ENCODE measurements around the gene RNU1-1.
"Not testable (repeated sequence)": the region's sequence is repeated elsewhere in the genome, so short reads cannot be mapped to it uniquely, and the experiment has no call there.

RNU1-1 gene

GRCh38 chr1:16503494-16503893, 10.6 kb downstream of the RNU1-1 start:
- no peak overlapping the region for H3K27ac ChIP-seq (ENCODE audit: low read length)
- H3K36me3 ChIP-seq (ENCODE audit: control insufficient read depth in 1 of 2, insufficient read depth in 2 of 2, low read length in 2 of 2): no peaks in the 10 kb centered on the region
- H3K4me3 ChIP-seq (ENCODE audit: low read depth in 1 of 2, low read length in 2 of 2): no peak overlapping the region
- H3K4me1 ChIP-seq (ENCODE audit: control insufficient read depth in 1 of 2, insufficient read depth in 2 of 2, low read length in 2 of 2): no peaks in the 10 kb centered on the region
- no peaks in the 10 kb centered on the region for H3K27me3 ChIP-seq (ENCODE audit: low read depth, low read length)
- no peaks in the 10 kb centered on the region for H3K9me3 ChIP-seq (ENCODE audit: control insufficient read depth in 1 of 2, low read length in 2 of 2)

- not testable (repeated sequence) for H3K9me3 ChIP-seq (ENCODE audit: control insufficient read depth in 1 of 2, low read length in 2 of 2); H3K27ac ChIP-seq (ENCODE audit: low read length); H3K27me3 ChIP-seq (ENCODE audit: low read depth, low read length); H3K4me3 ChIP-seq (ENCODE audit: low read depth in 1 of 2, low read length in 2 of 2); H3K36me3 ChIP-seq (ENCODE audit: control insufficient read depth in 1 of 2, insufficient read depth in 2 of 2, low read length in 2 of 2); H3K4me1 ChIP-seq (ENCODE audit: control insufficient read depth in 1 of 2, insufficient read depth in 2 of 2, low read length in 2 of 2)
Observed at GRCh38 chr1:16501446-16501845, 12.6 kb downstream of the RNU1-1 start.

- H3K4me1 ChIP-seq (ENCODE audit: control insufficient read depth in 1 of 2, insufficient read depth in 2 of 2, low read length in 2 of 2); H3K27ac ChIP-seq (ENCODE audit: low read length); H3K4me3 ChIP-seq (ENCODE audit: low read depth in 1 of 2, low read length in 2 of 2); H3K36me3 ChIP-seq (ENCODE audit: control insufficient read depth in 1 of 2, insufficient read depth in 2 of 2, low read length in 2 of 2); H3K9me3 ChIP-seq (ENCODE audit: control insufficient read depth in 1 of 2, low read length in 2 of 2); H3K27me3 ChIP-seq (ENCODE audit: low read depth, low read length): not testable (repeated sequence)
Observed at GRCh38 chr1:16500975-16501374, 13.1 kb downstream of the RNU1-1 start.

- H3K4me1 ChIP-seq (ENCODE audit: control insufficient read depth in 1 of 2, insufficient read depth in 2 of 2, low read length in 2 of 2); H3K4me3 ChIP-seq (ENCODE audit: low read depth in 1 of 2, low read length in 2 of 2); H3K9me3 ChIP-seq (ENCODE audit: control insufficient read depth in 1 of 2, low read length in 2 of 2); H3K36me3 ChIP-seq (ENCODE audit: control insufficient read depth in 1 of 2, insufficient read depth in 2 of 2, low read length in 2 of 2); H3K27me3 ChIP-seq (ENCODE audit: low read depth, low read length); H3K27ac ChIP-seq (ENCODE audit: low read length): not testable (repeated sequence)
Observed at GRCh38 chr1:16500466-16500865, 13.6 kb downstream of the RNU1-1 start.

- Histone ChIP-seq H3K4me3 (ENCODE audit: low read depth in 1 of 2, low read length in 2 of 2) (peak overlapping the region; percentile 26 to 84), H3K4me1 (ENCODE audit: control insufficient read depth in 1 of 2, insufficient read depth in 2 of 2, low read length in 2 of 2) (no peaks in the 10 kb centered on the region), H3K27me3 (ENCODE audit: low read depth, low read length) (no peaks in the 10 kb centered on the region), H3K27ac (ENCODE audit: low read length) (no peak overlapping the region), H3K9me3 (ENCODE audit: control insufficient read depth in 1 of 2, low read length in 2 of 2) (no peaks in the 10 kb centered on the region), H3K36me3 (ENCODE audit: control insufficient read depth in 1 of 2, insufficient read depth in 2 of 2, low read length in 2 of 2) (no peaks in the 10 kb centered on the region)
Observed at GRCh38 chr1:16498573-16499413, 15.3 kb downstream of the RNU1-1 start.

- not testable (repeated sequence) for H3K4me1 ChIP-seq (ENCODE audit: control insufficient read depth in 1 of 2, insufficient read depth in 2 of 2, low read length in 2 of 2); H3K36me3 ChIP-seq (ENCODE audit: control insufficient read depth in 1 of 2, insufficient read depth in 2 of 2, low read length in 2 of 2); H3K27me3 ChIP-seq (ENCODE audit: low read depth, low read length); H3K9me3 ChIP-seq (ENCODE audit: control insufficient read depth in 1 of 2, low read length in 2 of 2); H3K27ac ChIP-seq (ENCODE audit: low read length)
- peak overlapping the region in 1 of 2 donors; percentile 84 for H3K4me3 ChIP-seq (ENCODE audit: low read depth in 1 of 2, low read length in 2 of 2)
Observed at GRCh38 chr1:16498047-16498446, 16.0 kb downstream of the RNU1-1 start.

GRCh38 chr1:16497474-16497904, 16.6 kb downstream of the RNU1-1 start:
- not testable (repeated sequence) for H3K27ac ChIP-seq (ENCODE audit: low read length); H3K4me3 ChIP-seq (ENCODE audit: low read depth in 1 of 2, low read length in 2 of 2); H3K27me3 ChIP-seq (ENCODE audit: low read depth, low read length); H3K9me3 ChIP-seq (ENCODE audit: control insufficient read depth in 1 of 2, low read length in 2 of 2); H3K4me1 ChIP-seq (ENCODE audit: control insufficient read depth in 1 of 2, insufficient read depth in 2 of 2, low read length in 2 of 2); H3K36me3 ChIP-seq (ENCODE audit: control insufficient read depth in 1 of 2, insufficient read depth in 2 of 2, low read length in 2 of 2)

GRCh38 chr1:16493731-16494130, 20.4 kb downstream of the RNU1-1 start:
- H3K4me3 ChIP-seq (ENCODE audit: low read depth in 1 of 2, low read length in 2 of 2); H3K9me3 ChIP-seq (ENCODE audit: control insufficient read depth in 1 of 2, low read length in 2 of 2); H3K27ac ChIP-seq (ENCODE audit: low read length): not testable (repeated sequence)

GRCh38 chr1:16492937-16493336, 21.1 kb downstream of the RNU1-1 start:
- H3K36me3 ChIP-seq (ENCODE audit: control insufficient read depth in 1 of 2, insufficient read depth in 2 of 2, low read length in 2 of 2); H3K9me3 ChIP-seq (ENCODE audit: control insufficient read depth in 1 of 2, low read length in 2 of 2); H3K4me1 ChIP-seq (ENCODE audit: control insufficient read depth in 1 of 2, insufficient read depth in 2 of 2, low read length in 2 of 2); H3K27ac ChIP-seq (ENCODE audit: low read length); H3K4me3 ChIP-seq (ENCODE audit: low read depth in 1 of 2, low read length in 2 of 2); H3K27me3 ChIP-seq (ENCODE audit: low read depth, low read length): not testable (repeated sequence)

More at GRCh38 chr1:16493731-16494130, 20.4 kb downstream of the RNU1-1 start:
- H3K27me3 ChIP-seq (ENCODE audit: low read depth, low read length); H3K36me3 ChIP-seq (ENCODE audit: control insufficient read depth in 1 of 2, insufficient read depth in 2 of 2, low read length in 2 of 2); H3K4me1 ChIP-seq (ENCODE audit: control insufficient read depth in 1 of 2, insufficient read depth in 2 of 2, low read length in 2 of 2): not testable (repeated sequence)

GRCh38 chr1:16491056-16491675, 22.9 kb downstream of the RNU1-1 start:
- H3K27ac ChIP-seq (ENCODE audit: low read length): no peak overlapping the region
- no peaks in the 10 kb centered on the region for H3K27me3 ChIP-seq (ENCODE audit: low read depth, low read length)
- peaks cover 0 to 15% of the 10 kb centered on the region in 2 donors for H3K36me3 ChIP-seq (ENCODE audit: control insufficient read depth in 1 of 2, insufficient read depth in 2 of 2, low read length in 2 of 2)
- no peaks in the 10 kb centered on the region for H3K4me1 ChIP-seq (ENCODE audit: control insufficient read depth in 1 of 2, insufficient read depth in 2 of 2, low read length in 2 of 2)
- H3K9me3 ChIP-seq (ENCODE audit: control insufficient read depth in 1 of 2, low read length in 2 of 2): no peaks in the 10 kb centered on the region
- H3K4me3 ChIP-seq (ENCODE audit: low read depth in 1 of 2, low read length in 2 of 2): no peak overlapping the region

GRCh38 chr1:16489195-16489880, 24.7 kb downstream of the RNU1-1 start:
- peaks cover 0 to 33% of the 10 kb centered on the region in 2 donors for H3K36me3 ChIP-seq (ENCODE audit: control insufficient read depth in 1 of 2, insufficient read depth in 2 of 2, low read length in 2 of 2)
- H3K27me3 ChIP-seq (ENCODE audit: low read depth, low read length); H3K4me1 ChIP-seq (ENCODE audit: control insufficient read depth in 1 of 2, insufficient read depth in 2 of 2, low read length in 2 of 2); H3K27ac ChIP-seq (ENCODE audit: low read length); H3K9me3 ChIP-seq (ENCODE audit: control insufficient read depth in 1 of 2, low read length in 2 of 2); H3K4me3 ChIP-seq (ENCODE audit: low read depth in 1 of 2, low read length in 2 of 2): not testable (repeated sequence)

Data from muscle layer of duodenum (tissue), 2 donors.